ENCODE results near the gene TFCP2L1.

DNA sequence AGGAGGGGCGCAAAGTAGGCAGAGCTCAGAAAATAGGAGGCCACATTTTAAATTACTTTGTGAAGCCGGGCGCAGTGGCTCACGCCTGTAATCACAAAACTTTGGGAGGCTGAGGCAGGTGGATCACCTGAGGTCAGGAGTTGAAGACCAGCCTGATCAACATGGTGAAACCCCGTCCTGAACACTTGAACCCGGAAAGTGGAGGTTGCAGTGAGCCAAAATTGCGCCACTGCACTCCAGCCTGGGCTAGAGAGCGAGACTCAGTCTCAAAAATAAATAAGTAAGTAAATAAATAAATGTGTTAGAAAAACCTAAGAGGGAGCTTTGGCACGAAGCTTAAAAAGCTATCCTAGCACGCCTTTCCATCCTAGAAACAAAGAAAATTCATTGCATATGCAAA lies 105.5 kb downstream of the TFCP2L1 start:
- TF ChIP-seq, protein P1, sequence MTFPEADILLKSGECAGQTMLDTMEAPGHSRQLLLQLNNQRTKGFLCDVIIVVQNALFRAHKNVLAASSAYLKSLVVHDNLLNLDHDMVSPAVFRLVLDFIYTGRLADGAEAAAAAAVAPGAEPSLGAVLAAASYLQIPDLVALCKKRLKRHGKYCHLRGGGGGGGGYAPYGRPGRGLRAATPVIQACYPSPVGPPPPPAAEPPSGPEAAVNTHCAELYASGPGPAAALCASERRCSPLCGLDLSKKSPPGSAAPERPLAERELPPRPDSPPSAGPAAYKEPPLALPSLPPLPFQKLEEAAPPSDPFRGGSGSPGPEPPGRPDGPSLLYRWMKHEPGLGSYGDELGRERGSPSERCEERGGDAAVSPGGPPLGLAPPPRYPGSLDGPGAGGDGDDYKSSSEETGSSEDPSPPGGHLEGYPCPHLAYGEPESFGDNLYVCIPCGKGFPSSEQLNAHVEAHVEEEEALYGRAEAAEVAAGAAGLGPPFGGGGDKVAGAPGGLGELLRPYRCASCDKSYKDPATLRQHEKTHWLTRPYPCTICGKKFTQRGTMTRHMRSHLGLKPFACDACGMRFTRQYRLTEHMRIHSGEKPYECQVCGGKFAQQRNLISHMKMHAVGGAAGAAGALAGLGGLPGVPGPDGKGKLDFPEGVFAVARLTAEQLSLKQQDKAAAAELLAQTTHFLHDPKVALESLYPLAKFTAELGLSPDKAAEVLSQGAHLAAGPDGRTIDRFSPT (tag by site-specific recombination; IDR thresholded peaks at IDR 0.05), result no peak
- TF ChIP-seq, protein P2, sequence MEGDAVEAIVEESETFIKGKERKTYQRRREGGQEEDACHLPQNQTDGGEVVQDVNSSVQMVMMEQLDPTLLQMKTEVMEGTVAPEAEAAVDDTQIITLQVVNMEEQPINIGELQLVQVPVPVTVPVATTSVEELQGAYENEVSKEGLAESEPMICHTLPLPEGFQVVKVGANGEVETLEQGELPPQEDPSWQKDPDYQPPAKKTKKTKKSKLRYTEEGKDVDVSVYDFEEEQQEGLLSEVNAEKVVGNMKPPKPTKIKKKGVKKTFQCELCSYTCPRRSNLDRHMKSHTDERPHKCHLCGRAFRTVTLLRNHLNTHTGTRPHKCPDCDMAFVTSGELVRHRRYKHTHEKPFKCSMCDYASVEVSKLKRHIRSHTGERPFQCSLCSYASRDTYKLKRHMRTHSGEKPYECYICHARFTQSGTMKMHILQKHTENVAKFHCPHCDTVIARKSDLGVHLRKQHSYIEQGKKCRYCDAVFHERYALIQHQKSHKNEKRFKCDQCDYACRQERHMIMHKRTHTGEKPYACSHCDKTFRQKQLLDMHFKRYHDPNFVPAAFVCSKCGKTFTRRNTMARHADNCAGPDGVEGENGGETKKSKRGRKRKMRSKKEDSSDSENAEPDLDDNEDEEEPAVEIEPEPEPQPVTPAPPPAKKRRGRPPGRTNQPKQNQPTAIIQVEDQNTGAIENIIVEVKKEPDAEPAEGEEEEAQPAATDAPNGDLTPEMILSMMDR (tag by site-specific recombination; IDR thresholded peaks at IDR 0.05), result no peak
- TF ChIP-seq ZNF174 (tag by site-specific recombination; IDR thresholded peaks at IDR 0.05) (no peak), BCL11A (tag by site-specific recombination; IDR thresholded peaks at IDR 0.05; ENCODE audit: low read depth) (no peak), ZNF214 (tag by site-specific recombination; IDR thresholded peaks at IDR 0.05; ENCODE audit: borderline replicate concordance) (no peak), KLF1 (tag by site-specific recombination; IDR thresholded peaks at IDR 0.05) (no peak)
- TF ChIP-seq, protein P3, sequence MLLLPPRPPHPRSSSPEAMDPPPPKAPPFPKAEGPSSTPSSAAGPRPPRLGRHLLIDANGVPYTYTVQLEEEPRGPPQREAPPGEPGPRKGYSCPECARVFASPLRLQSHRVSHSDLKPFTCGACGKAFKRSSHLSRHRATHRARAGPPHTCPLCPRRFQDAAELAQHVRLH (tag by site-specific recombination; IDR thresholded peaks at IDR 0.05), result no peak
- TF ChIP-seq, protein P4, sequence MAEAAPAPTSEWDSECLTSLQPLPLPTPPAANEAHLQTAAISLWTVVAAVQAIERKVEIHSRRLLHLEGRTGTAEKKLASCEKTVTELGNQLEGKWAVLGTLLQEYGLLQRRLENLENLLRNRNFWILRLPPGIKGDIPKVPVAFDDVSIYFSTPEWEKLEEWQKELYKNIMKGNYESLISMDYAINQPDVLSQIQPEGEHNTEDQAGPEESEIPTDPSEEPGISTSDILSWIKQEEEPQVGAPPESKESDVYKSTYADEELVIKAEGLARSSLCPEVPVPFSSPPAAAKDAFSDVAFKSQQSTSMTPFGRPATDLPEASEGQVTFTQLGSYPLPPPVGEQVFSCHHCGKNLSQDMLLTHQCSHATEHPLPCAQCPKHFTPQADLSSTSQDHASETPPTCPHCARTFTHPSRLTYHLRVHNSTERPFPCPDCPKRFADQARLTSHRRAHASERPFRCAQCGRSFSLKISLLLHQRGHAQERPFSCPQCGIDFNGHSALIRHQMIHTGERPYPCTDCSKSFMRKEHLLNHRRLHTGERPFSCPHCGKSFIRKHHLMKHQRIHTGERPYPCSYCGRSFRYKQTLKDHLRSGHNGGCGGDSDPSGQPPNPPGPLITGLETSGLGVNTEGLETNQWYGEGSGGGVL (tag by site-specific recombination; IDR thresholded peaks at IDR 0.05), result no peak
- TF ChIP-seq, protein P5, sequence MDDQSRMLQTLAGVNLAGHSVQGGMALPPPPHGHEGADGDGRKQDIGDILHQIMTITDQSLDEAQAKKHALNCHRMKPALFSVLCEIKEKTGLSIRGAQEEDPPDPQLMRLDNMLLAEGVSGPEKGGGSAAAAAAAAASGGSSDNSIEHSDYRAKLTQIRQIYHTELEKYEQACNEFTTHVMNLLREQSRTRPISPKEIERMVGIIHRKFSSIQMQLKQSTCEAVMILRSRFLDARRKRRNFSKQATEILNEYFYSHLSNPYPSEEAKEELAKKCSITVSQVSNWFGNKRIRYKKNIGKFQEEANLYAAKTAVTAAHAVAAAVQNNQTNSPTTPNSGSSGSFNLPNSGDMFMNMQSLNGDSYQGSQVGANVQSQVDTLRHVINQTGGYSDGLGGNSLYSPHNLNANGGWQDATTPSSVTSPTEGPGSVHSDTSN (CRISPR knock-in tag; IDR thresholded peaks at IDR 0.05), result no peak
- TF ChIP-seq, protein P6, sequence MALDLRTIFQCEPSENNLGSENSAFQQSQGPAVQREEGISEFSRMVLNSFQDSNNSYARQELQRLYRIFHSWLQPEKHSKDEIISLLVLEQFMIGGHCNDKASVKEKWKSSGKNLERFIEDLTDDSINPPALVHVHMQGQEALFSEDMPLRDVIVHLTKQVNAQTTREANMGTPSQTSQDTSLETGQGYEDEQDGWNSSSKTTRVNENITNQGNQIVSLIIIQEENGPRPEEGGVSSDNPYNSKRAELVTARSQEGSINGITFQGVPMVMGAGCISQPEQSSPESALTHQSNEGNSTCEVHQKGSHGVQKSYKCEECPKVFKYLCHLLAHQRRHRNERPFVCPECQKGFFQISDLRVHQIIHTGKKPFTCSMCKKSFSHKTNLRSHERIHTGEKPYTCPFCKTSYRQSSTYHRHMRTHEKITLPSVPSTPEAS (tag by site-specific recombination; IDR thresholded peaks at IDR 0.05), result no peak
